ENCODE measurements around the gene OR10G6.
"Not testable (repeated sequence)": the region's sequence is repeated elsewhere in the genome, so short reads cannot be mapped to it uniquely, and the experiment has no call there.

OR10G6 gene

GRCh38 chr11:124039557-124039956 lies 44.6 kb upstream of the OR10G6 start:
- ATAC-seq (ENCODE audit: insufficient read depth, low read depth) (no peak), DNase-seq (no peak)
- TF ChIP-seq EZH2 (IDR thresholded peaks at IDR 0.05; ENCODE audit: borderline replicate concordance, low read depth, low read length, severe bottlenecking) (no peak), CTCF (IDR thresholded peaks at IDR 0.05; ENCODE audit: borderline replicate concordance, extremely low read depth, low read length, poor library complexity, severe bottlenecking) (no peak)
- Histone ChIP-seq H3K4me3 (ENCODE audit: low read depth in 1 of 2, low read length in 2 of 2) (no peak overlapping the region), H2AFZ (ENCODE audit: low read depth, low read length) (no peak overlapping the region), H3K9ac (ENCODE audit: low read depth, low read length) (no peak overlapping the region), H3K79me2 (ENCODE audit: insufficient read depth, low read length) (no peaks in the 10 kb centered on the region), H4K20me1 (ENCODE audit: insufficient read depth, low read length) (no peaks in the 10 kb centered on the region), H3K36me3 (ENCODE audit: insufficient read depth, low read length) (no peaks in the 10 kb centered on the region), H3K4me2 (ENCODE audit: insufficient read depth, low read length) (no peak overlapping the region), H3K4me1 (ENCODE audit: insufficient read depth, low read length) (no peaks in the 10 kb centered on the region), H3K27ac (ENCODE audit: low read length) (no peak overlapping the region), H3K9me3 (ENCODE audit: insufficient read depth, low read length, severe bottlenecking) (no peaks in the 10 kb centered on the region), H3K27me3 (ENCODE audit: insufficient read depth, low read length, poor library complexity) (no peaks in the 10 kb centered on the region)

GRCh38 chr11:124036666-124037065 lies 41.7 kb upstream of the OR10G6 start:
- Histone ChIP-seq H3K79me2 (ENCODE audit: insufficient read depth, low read length) (no peaks in the 10 kb centered on the region), H3K9me3 (ENCODE audit: insufficient read depth, low read length, severe bottlenecking) (no peaks in the 10 kb centered on the region), H3K9ac (ENCODE audit: low read depth, low read length) (no peak overlapping the region), H3K4me1 (ENCODE audit: insufficient read depth, low read length) (no peaks in the 10 kb centered on the region), H3K36me3 (ENCODE audit: insufficient read depth, low read length) (no peaks in the 10 kb centered on the region), H3K27me3 (ENCODE audit: insufficient read depth, low read length, poor library complexity) (no peaks in the 10 kb centered on the region), H3K4me2 (ENCODE audit: insufficient read depth, low read length) (no peak overlapping the region), H2AFZ (ENCODE audit: low read depth, low read length) (no peak overlapping the region), H3K27ac (ENCODE audit: low read length) (no peak overlapping the region), H3K4me3 (ENCODE audit: low read depth in 1 of 2, low read length in 2 of 2) (no peak overlapping the region), H4K20me1 (ENCODE audit: insufficient read depth, low read length) (no peaks in the 10 kb centered on the region)
- no peak for DNase-seq
- TF ChIP-seq EZH2 (IDR thresholded peaks at IDR 0.05; ENCODE audit: borderline replicate concordance, low read depth, low read length, severe bottlenecking): no peak
- TF ChIP-seq CTCF (IDR thresholded peaks at IDR 0.05; ENCODE audit: borderline replicate concordance, extremely low read depth, low read length, poor library complexity, severe bottlenecking): no peak
- ATAC-seq (ENCODE audit: insufficient read depth, low read depth): no peak

- no peaks in the 10 kb centered on the region for H4K20me1 ChIP-seq (ENCODE audit: insufficient read depth, low read length)
- H2AFZ ChIP-seq (ENCODE audit: low read depth, low read length): no peak within 1 kb of the TSS
- no peak for TF ChIP-seq CTCF (IDR thresholded peaks at IDR 0.05; ENCODE audit: borderline replicate concordance, extremely low read depth, low read length, poor library complexity, severe bottlenecking)
- no peak for TF ChIP-seq EZH2 (IDR thresholded peaks at IDR 0.05; ENCODE audit: borderline replicate concordance, low read depth, low read length, severe bottlenecking)
- no peaks in the 10 kb centered on the region for H3K9me3 ChIP-seq (ENCODE audit: insufficient read depth, low read length, severe bottlenecking)
- no peaks in the 10 kb centered on the region for H3K79me2 ChIP-seq (ENCODE audit: insufficient read depth, low read length)
- no peak within 1 kb of the TSS for H3K4me3 ChIP-seq (ENCODE audit: low read depth in 1 of 2, low read length in 2 of 2)
- no peak for DNase-seq
- no peak within 1 kb of the TSS for H3K9ac ChIP-seq (ENCODE audit: low read depth, low read length)
- H3K27ac ChIP-seq (ENCODE audit: low read length): no peak within 1 kb of the TSS
- no peak for ATAC-seq (ENCODE audit: insufficient read depth, low read depth)
- no peaks in the 10 kb centered on the region for H3K4me1 ChIP-seq (ENCODE audit: insufficient read depth, low read length)
- H3K36me3 ChIP-seq (ENCODE audit: insufficient read depth, low read length): no peaks in the 10 kb centered on the region
- H3K4me2 ChIP-seq (ENCODE audit: insufficient read depth, low read length): no peak within 1 kb of the TSS
- H3K27me3 ChIP-seq (ENCODE audit: insufficient read depth, low read length, poor library complexity): no peaks in the 10 kb centered on the region
Measured at GRCh38 chr11:124026498-124026897, 31.5 kb upstream of the OR10G6 start, which contains the start of gene OR10G8. Gene OR10G8 (plus strand): TSS chr11:124026798. CDS start chr11:124029623, 2,825 bp downstream.

GRCh38 chr11:124015837-124016236 lies 20.9 kb upstream of the OR10G6 start:
- not testable (repeated sequence) for H3K27ac ChIP-seq (ENCODE audit: low read length); H3K9ac ChIP-seq (ENCODE audit: low read depth, low read length); H3K4me1 ChIP-seq (ENCODE audit: insufficient read depth, low read length); H2AFZ ChIP-seq (ENCODE audit: low read depth, low read length); H3K27me3 ChIP-seq (ENCODE audit: insufficient read depth, low read length, poor library complexity); DNase-seq; H3K4me3 ChIP-seq (ENCODE audit: low read depth in 1 of 2, low read length in 2 of 2); H3K9me3 ChIP-seq (ENCODE audit: insufficient read depth, low read length, severe bottlenecking); H4K20me1 ChIP-seq (ENCODE audit: insufficient read depth, low read length); H3K36me3 ChIP-seq (ENCODE audit: insufficient read depth, low read length); ATAC-seq (ENCODE audit: insufficient read depth, low read depth); H3K79me2 ChIP-seq (ENCODE audit: insufficient read depth, low read length); H3K4me2 ChIP-seq (ENCODE audit: insufficient read depth, low read length)
